Measurements from ENCODE around the gene P2RY14.
A peak's percentile ranks its signal among the peaks of the same experiment; 100 is the strongest.
"Not testable (repeated sequence)": the region's sequence is repeated elsewhere in the genome, so short reads cannot be mapped to it uniquely, and the experiment has no call there.

Gene P2RY14

DNA sequence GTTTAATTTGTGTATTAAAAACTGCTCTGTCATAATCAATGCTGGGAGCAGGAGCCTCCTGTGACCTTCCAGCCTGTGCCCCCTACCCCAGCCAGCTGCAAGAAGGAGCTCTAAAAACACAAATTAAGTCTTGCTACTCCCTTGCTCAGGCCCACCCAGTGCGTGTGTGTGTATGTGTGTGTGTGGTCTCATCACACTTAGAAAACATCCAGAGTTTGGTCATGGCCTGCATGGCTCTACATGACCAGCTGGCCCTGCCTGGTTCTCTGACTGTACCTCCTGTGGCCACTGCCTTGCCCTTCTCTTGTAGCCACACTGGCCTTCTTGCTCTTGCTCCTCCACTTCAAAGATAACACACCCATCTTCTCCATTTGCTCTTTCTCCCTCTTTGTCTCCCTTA is 13.7 kb downstream of the P2RY14 start:
- in situ Hi-C loops (cut with HindIII; ENCODE audit: low sequenced_read_pairs): loop anchor here (5.0 kb wide), 1 partner anchor 32 kb away; no protein-coding TSS in a partner anchor
- no peak for DNase-seq (ENCODE audit: low read depth)
- no peak overlapping the region for H3K4me3 ChIP-seq (ENCODE audit: low read depth, low read length)
- TF ChIP-seq, protein P1, sequence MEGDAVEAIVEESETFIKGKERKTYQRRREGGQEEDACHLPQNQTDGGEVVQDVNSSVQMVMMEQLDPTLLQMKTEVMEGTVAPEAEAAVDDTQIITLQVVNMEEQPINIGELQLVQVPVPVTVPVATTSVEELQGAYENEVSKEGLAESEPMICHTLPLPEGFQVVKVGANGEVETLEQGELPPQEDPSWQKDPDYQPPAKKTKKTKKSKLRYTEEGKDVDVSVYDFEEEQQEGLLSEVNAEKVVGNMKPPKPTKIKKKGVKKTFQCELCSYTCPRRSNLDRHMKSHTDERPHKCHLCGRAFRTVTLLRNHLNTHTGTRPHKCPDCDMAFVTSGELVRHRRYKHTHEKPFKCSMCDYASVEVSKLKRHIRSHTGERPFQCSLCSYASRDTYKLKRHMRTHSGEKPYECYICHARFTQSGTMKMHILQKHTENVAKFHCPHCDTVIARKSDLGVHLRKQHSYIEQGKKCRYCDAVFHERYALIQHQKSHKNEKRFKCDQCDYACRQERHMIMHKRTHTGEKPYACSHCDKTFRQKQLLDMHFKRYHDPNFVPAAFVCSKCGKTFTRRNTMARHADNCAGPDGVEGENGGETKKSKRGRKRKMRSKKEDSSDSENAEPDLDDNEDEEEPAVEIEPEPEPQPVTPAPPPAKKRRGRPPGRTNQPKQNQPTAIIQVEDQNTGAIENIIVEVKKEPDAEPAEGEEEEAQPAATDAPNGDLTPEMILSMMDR (IDR thresholded peaks at IDR 0.05; ENCODE audit: low read depth, low read length, missing control alignments): no peak

DNA sequence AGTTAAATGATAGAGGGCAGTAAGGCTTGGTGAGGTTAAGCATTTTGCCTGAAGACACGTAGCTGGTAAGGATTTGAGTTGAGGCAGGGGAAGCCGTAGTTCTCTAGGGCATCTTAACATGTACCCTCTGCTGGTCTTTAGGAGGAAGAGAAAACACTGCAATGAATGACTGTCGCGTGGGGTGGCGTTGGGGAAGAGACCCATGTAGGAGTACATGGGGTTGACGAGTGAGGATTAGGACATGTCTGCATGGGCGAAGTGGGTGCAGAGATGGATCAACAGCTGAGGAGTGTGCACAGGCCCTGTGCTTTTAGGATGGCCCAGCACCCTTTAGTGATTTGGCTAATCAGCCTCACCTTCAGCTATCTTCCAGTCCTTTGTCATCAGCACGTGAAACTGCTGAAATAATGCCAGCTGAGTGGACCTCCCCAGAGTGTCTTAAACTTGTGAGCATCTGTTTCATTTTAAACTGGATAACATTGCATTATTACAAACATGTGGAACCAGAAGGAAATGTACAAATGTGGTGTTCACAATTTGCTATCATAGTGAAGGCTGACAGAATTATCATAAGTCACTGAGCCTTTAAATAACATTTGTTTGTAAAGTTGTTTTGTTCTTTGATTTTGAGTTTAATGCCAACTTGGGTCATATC is 15.3 kb downstream of the P2RY14 start:
- TF ChIP-seq, protein P1 (IDR thresholded peaks at IDR 0.05; ENCODE audit: low read depth, low read length, missing control alignments): no peak
- no peak overlapping the region for H3K4me3 ChIP-seq (ENCODE audit: low read depth, low read length)
- in situ Hi-C loops (cut with HindIII; ENCODE audit: low sequenced_read_pairs): no loop called here
- DNase-seq (ENCODE audit: low read depth): peak; percentile 8

DNA sequence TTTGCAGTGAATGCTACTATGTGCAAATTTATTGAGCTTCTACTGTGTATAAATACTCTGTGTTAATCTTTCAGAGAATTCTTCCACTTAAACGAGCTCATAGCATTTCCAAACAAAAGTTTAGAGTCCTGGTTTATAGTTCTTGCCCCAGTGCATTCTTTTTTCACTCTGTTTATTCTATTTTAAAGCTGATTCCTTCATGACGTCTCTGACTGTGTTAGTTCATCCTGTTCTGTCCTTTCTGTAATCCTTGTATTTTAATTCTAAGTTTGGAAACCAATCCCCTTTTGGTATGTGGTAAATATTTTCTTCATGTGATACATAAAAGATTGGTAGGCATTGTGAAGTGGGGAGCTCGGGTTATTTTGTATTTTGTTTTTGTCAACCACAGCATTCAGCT is 18.7 kb downstream of the P2RY14 start:
- H3K4me3 ChIP-seq (ENCODE audit: low read depth, low read length): no peak overlapping the region
- in situ Hi-C loops (cut with HindIII; ENCODE audit: low sequenced_read_pairs): no loop called here
- TF ChIP-seq, protein P1 (IDR thresholded peaks at IDR 0.05; ENCODE audit: low read depth, low read length, missing control alignments): no peak
- DNase-seq (ENCODE audit: low read depth): no peak

DNA sequence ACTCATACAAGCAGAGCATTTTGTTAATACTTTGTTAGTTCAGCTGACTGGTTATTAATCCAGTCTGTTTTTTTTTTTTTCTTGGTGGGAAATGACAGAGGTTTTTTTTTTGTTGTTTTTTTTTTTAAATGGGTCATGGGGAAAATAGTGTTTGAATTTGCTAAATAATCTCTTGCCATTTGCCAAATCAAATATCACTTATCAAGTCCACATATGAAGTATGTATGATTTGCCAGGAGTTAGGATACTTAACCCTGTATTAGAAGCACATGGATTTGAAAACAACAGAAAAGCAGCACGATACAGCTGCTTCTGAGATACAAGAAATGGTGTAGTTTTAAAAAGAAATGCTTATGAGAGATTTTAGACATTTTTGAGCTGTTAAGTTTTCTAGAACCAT is 21.6 kb downstream of the P2RY14 start:
- no peak overlapping the region for H3K4me3 ChIP-seq (ENCODE audit: low read depth, low read length)
- in situ Hi-C loops (cut with HindIII; ENCODE audit: low sequenced_read_pairs): no loop called here
- TF ChIP-seq, protein P1 (IDR thresholded peaks at IDR 0.05; ENCODE audit: low read depth, low read length, missing control alignments): no peak
- DNase-seq (ENCODE audit: low read depth): no peak

DNA sequence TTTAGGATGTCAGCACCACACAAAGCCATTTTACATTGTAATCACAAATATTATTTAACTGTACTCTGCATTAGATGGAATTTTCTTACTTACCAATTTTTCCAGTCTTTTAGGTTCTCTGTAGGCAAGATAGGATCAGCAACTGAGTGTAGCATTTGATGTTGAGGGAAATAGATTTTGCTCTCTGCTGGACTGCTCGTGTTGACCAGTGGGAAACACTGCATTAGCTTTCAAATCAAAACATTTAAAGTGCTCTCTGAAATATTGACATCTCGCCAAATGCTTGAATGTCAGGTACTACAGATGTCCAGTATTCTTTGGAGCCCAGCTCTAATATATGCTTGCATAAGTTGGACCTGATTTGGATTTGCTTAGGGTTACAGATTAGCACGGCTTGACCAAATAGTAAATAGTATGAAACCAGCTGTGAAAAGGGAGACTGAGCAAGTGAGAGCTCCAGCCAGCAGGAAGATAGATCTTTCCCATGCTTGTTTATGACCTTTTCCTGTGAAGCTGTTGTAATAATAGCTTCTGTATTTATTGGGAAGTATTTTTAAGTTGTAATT is 29.5 kb downstream of the P2RY14 start:
- DNase-seq (ENCODE audit: low read depth): no peak
- TF ChIP-seq, protein P1 (IDR thresholded peaks at IDR 0.05; ENCODE audit: low read depth, low read length, missing control alignments): no peak
- in situ Hi-C loops (cut with HindIII; ENCODE audit: low sequenced_read_pairs): no loop called here
- no peak overlapping the region for H3K4me3 ChIP-seq (ENCODE audit: low read depth, low read length)

DNA sequence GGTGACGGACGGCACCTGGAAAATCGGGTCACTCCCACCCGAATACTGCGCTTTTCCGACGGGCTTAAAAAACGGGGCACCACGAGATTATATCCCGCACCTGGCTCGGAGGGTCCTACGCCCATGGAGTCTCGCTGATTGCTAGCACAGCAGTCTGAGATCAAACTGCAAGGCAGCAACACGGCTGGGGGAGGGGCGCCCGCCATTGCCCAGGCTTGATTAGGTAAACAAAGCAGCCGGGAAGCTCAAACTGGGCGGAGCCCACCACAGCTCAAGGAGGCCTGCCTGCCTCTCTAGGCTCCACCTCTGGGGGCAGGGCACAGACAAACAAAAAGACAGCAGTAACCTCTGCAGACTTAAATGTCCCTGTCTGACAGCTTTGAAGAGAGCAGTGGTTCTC is 36.3 kb downstream of the P2RY14 start:
- in situ Hi-C loops (cut with HindIII; ENCODE audit: low sequenced_read_pairs); H3K4me3 ChIP-seq (ENCODE audit: low read depth, low read length); DNase-seq (ENCODE audit: low read depth): not testable (repeated sequence)

DNA sequence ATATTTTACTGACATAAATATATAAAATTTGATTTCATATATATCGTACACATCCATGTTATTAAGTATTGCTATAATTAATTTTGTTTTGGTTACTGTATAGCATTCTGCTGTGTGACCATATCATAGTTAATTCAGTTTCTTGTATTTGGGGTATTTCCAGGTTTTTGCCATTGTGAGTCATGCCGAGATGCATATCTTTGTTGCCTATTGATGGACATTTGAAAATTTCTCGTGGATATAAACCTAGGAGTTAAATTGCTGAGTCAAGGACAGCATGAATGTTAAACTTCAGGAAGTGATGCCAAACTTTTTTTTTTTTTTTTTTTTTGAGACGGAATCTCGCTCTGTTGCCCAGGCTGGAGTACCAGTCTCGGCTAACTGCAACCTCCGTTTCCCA is 41.6 kb downstream of the P2RY14 start:
- TF ChIP-seq, protein P1 (IDR thresholded peaks at IDR 0.05; ENCODE audit: low read depth, low read length, missing control alignments): no peak
- in situ Hi-C loops (cut with HindIII; ENCODE audit: low sequenced_read_pairs): no loop called here
- no peak for DNase-seq (ENCODE audit: low read depth)
- no peak overlapping the region for H3K4me3 ChIP-seq (ENCODE audit: low read depth, low read length)
